ENCODE data around the gene TRAFD1. TPM values are rescaled to one million over a fixed set of nuclear protein-coding genes. Genes with fewer than 3 reads are reported as not detected.

The TRAFD1 gene
- total and polyA plus RNA-seq, 2 of the 8 experiments (the other 6 are each of a cell fraction or from before 2014, with no cell fraction given) = 18.1 to 33.1 TPM

GRCh38 chr12:112190231-112191025 lies 65.1 kb downstream of the TRAFD1 start:
- CTCF ChIA-PET (ENCODE audit: partially characterized antibody) = interaction anchor here (0.7 to 1.7 kb wide), 2 partner anchors 26 to 197 kb away, joined by 3 to 8 read pairs; no protein-coding TSS in a partner anchor

More at GRCh38 chr12:112190231-112191025, 65.1 kb downstream of the TRAFD1 start:
- Histone ChIP-seq H3K4me3 (ENCODE audit: extremely low read depth in 1 of 4, insufficient read depth in 2 of 4, low read depth in 3 of 4, low read length in 4 of 4) (no peak overlapping the region), H4K91ac (replicated peaks; ENCODE audit: insufficient read length, low read length) (no peak overlapping the region), H2AFZ (ENCODE audit: low read length) (no peak overlapping the region), H3K23ac (ENCODE audit: insufficient read length) (no peak overlapping the region), H3K23me2 (ENCODE audit: low read depth, low read length) (no peaks in the 10 kb centered on the region), H4K20me1 (replicated peaks in 1 of 2; ENCODE audit: control insufficient read depth in 1 of 2, insufficient read depth in 2 of 2, low read length in 2 of 2) (no peaks in the 10 kb centered on the region), H2BK20ac (ENCODE audit: low read length) (no peak overlapping the region), H3K27ac (ENCODE audit: low read depth, low read length) (no peak overlapping the region), H3K18ac (ENCODE audit: extremely low read depth, low read length) (no peak overlapping the region), H2BK12ac (ENCODE audit: low read depth, low read length) (no peak overlapping the region), H3K27me3 (replicated peaks in 1 of 4; ENCODE audit: control insufficient read depth in 3 of 4, extremely low read depth in 1 of 4, insufficient read depth in 3 of 4, low read length in 3 of 4) (no peaks in the 10 kb centered on the region), H3K4me1 (replicated peaks in 1 of 4; ENCODE audit: control insufficient read depth in 3 of 4, insufficient read depth in 4 of 4, low read length in 3 of 4) (no peaks in the 10 kb centered on the region), H2BK120ac (replicated peaks; ENCODE audit: low read depth, low read length) (no peak overlapping the region), H3K14ac (ENCODE audit: insufficient read length) (no peak overlapping the region), H3K9me3 (ENCODE audit: insufficient read depth in 2 of 2, low read depth in 1 of 2, low read length in 1 of 2) (no peaks in the 10 kb centered on the region), H4K8ac (ENCODE audit: extremely low read depth, insufficient read depth, low read length) (peak overlapping the region; percentile 80; the same call in 1 of the 2 replicates), H3K4ac (replicated peaks; ENCODE audit: insufficient read length, low read depth, low read length) (no peak overlapping the region), H4K5ac (ENCODE audit: insufficient read length, low read depth, low read length) (no peak overlapping the region), H2BK5ac (ENCODE audit: low read depth, low read length) (no peak overlapping the region), H2AK5ac (ENCODE audit: low read depth, low read length) (no peak overlapping the region), H3K9ac (replicated peaks in 1 of 4; ENCODE audit: extremely low read depth in 1 of 4, low read depth in 3 of 4, low read length in 3 of 4) (no peak overlapping the region), H3K56ac (replicated peaks; ENCODE audit: insufficient read length, low read depth, low read length) (no peak overlapping the region), H3K79me1 (ENCODE audit: low read depth, low read length) (no peaks in the 10 kb centered on the region), H3K36me3 (ENCODE audit: control insufficient read depth in 2 of 4, insufficient read depth in 4 of 4, low read length in 3 of 4) (peaks cover 6 to 31% (median 11%) of the 10 kb centered on the region in 4 experiments; a peak in 6 of 8 replicates), H3K4me2 (ENCODE audit: insufficient read depth in 1 of 2, low read depth in 2 of 2, low read length in 2 of 2) (no peak overlapping the region), H3K79me2 (ENCODE audit: control insufficient read depth in 1 of 2, insufficient read depth in 2 of 2, low read length in 2 of 2) (no peaks in the 10 kb centered on the region), H2BK15ac (ENCODE audit: low read length) (no peak overlapping the region)
- FAIRE-seq (no peak), DNase-seq (ENCODE audit: low read depth in 1 of 2, low spot score in 2 of 2) (no peak)
- TF ChIP-seq SP1 (IDR thresholded peaks at IDR 0.05; ENCODE audit: low read depth, low read length) = no peak
- TF ChIP-seq, protein P1, sequence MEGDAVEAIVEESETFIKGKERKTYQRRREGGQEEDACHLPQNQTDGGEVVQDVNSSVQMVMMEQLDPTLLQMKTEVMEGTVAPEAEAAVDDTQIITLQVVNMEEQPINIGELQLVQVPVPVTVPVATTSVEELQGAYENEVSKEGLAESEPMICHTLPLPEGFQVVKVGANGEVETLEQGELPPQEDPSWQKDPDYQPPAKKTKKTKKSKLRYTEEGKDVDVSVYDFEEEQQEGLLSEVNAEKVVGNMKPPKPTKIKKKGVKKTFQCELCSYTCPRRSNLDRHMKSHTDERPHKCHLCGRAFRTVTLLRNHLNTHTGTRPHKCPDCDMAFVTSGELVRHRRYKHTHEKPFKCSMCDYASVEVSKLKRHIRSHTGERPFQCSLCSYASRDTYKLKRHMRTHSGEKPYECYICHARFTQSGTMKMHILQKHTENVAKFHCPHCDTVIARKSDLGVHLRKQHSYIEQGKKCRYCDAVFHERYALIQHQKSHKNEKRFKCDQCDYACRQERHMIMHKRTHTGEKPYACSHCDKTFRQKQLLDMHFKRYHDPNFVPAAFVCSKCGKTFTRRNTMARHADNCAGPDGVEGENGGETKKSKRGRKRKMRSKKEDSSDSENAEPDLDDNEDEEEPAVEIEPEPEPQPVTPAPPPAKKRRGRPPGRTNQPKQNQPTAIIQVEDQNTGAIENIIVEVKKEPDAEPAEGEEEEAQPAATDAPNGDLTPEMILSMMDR (IDR thresholded peaks at IDR 0.05; ENCODE audit: control extremely low read depth in 1 of 3, insufficient read depth in 1 of 3, low read depth in 1 of 3, low read length in 3 of 3) = peak in 1 of 3 experiments; percentile 7; a peak in 1 of 4 replicates
- 87% methylated on average over 5 of the region's 5 CpGs; no CpG with 5 or more reads in 1 of the 2 experiments for WGBS, 2 experiments (ENCODE audit: extremely low coverage in 1 of 2, insufficient coverage in 1 of 2, insufficient read length in 1 of 2, insufficient replicate concordance in 2 of 2, low coverage in 1 of 2, low lambda C conversion rate in 2 of 2, missing lambda C conversion rate in 1 of 2)
- POLR2A ChIA-PET (ENCODE audit: partially characterized antibody) = no interaction called here

All from H1 (cell line).